GM04504 (cell line): Measurements from ENCODE around the gene IFIH1.

Source experiments
- DNase-seq: peaks from one replicate; pipeline ENCODE4 v3.0.0-alpha.2; 2012; ENCODE audit warnings: low read depth

IFIH1 gene

GRCh38 chr2:162318328-162319180 lies at the start of gene IFIH1:
TSS of gene IFIH1 (minus strand) at chr2:162318684. CDS start at chr2:162318307, 377 bp downstream.
- DNase-seq: peak; percentile 73

GRCh38 chr2:162365392-162365791 lies 46.9 kb upstream of the IFIH1 start:
- DNase-seq: no peak

- DNase-seq: no peak
Observed at GRCh38 chr2:162344617-162344950, 26.1 kb upstream of the IFIH1 start.

GRCh38 chr2:162343824-162344616 lies 25.5 kb upstream of the IFIH1 start, which contains the start of gene GCA:
TSS of gene GCA (plus strand) at chr2:162344132. CDS start at chr2:162344249, 117 bp downstream.
- peak; percentile 54 for DNase-seq

DNA sequence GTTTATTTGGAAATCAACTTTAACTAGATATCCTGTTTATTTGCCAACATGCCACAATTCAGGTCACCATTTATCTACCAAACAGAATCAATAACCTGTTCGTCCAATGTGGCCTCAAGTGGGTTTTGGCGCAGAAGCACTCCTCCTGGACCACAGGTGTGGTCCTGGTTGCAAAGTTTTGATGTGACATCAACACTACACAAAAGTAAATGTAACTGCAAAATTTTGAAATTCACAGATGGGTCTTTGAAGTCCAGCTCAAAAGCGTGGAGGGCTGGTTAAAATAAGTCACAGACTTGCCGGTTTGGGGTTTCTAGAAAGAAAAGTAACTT lies 25.0 kb upstream of the IFIH1 start:
- DNase-seq: no peak

- DNase-seq: no peak
Observed at GRCh38 chr2:162342841-162343240, 24.4 kb upstream of the IFIH1 start.

- DNase-seq: no peak
Observed at GRCh38 chr2:162342321-162342720, 23.8 kb upstream of the IFIH1 start.

GRCh38 chr2:162340822-162341221 lies 22.3 kb upstream of the IFIH1 start:
- DNase-seq: no peak

DNA sequence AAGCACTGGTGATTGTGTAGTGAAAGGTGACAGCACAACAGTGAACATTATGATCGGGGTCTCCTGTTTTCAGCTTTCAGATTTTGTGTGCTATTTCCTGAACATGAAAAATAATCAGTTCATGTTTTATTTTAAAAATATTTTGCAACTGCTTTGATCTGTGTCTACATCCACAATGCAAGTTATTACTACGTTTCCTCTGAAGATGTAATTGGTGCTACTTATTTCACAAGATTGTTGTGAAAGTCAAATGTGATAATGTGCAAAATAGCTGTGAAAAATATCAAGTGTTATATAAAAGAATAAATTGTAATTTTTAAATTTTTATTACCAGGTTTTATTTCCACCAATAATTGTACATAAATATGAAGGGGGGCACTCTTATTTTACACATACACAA lies 19.4 kb upstream of the IFIH1 start:
- DNase-seq: no peak

- no peak for DNase-seq
Observed at GRCh38 chr2:162333968-162334367, 15.5 kb upstream of the IFIH1 start.

DNA sequence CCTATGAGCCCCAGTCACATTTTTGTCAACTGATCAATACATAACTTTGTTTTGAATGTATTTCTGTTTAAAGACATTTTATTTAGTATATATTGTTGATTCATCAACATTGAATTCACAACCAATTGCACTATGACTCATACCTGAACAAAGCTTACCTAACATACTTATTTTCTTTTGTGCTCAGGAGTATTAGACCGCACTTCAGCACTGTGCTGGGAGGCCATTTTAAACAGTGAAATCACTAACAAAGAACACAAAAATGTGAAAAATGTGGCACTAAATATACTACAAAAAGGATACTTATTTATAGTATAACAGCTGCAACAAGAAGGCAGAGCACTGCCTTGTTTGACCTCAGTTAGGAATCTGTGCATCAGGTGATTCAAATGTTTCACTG lies 12.4 kb upstream of the IFIH1 start:
- DNase-seq: no peak

- no peak for DNase-seq
Observed at GRCh38 chr2:162328424-162329157, 10.1 kb upstream of the IFIH1 start.

- no peak for DNase-seq
Observed at GRCh38 chr2:162327806-162328205, 9.3 kb upstream of the IFIH1 start.

GRCh38 chr2:162327134-162327769 lies 8.8 kb upstream of the IFIH1 start:
- DNase-seq: no peak

DNA sequence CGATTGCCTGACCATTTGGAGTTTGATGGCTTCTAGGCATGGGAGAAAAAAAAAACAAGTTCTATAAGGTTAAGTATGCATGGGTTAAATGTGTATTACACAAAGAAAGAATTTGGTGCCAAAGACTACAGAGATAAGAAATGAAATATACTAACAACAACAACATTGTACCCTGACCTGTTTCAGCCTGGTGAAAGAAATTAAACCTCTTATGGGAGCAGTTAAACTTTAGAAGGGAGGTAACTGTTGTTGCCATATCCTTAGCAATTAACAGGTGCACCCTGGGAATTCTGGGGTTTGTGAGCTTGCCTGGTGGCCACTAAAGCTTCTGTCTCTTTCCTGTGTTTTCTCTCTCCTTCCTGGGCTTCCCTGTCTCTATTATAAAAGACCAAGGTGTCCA lies 6.5 kb upstream of the IFIH1 start:
- no peak for DNase-seq

GRCh38 chr2:162320864-162321517 lies 2.5 kb upstream of the IFIH1 start:
- no peak for DNase-seq

DNA sequence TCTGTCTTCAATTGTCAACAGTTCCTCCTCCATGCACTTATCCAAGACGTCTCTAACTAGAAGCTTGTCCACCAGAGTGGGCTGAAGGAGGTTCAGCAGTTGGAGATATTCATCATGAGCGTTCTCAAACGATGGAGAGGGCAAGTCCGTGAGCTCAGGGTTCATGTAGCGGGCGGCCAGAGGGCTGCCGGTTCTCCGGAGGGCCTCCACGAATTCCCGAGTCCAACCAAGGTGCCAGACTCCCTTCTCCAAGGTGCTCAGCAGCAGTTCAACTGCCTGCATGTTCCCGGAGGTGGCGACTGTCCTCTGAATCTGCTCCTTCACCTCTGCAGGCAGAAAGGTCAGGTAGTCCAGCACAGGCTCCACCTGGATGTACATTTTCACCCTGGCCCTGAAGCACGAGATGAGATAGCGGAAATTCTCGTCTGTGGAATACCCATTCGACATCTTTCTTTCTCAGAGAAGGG lies 590 bp downstream of the IFIH1 start:
- DNase-seq: no peak

DNA sequence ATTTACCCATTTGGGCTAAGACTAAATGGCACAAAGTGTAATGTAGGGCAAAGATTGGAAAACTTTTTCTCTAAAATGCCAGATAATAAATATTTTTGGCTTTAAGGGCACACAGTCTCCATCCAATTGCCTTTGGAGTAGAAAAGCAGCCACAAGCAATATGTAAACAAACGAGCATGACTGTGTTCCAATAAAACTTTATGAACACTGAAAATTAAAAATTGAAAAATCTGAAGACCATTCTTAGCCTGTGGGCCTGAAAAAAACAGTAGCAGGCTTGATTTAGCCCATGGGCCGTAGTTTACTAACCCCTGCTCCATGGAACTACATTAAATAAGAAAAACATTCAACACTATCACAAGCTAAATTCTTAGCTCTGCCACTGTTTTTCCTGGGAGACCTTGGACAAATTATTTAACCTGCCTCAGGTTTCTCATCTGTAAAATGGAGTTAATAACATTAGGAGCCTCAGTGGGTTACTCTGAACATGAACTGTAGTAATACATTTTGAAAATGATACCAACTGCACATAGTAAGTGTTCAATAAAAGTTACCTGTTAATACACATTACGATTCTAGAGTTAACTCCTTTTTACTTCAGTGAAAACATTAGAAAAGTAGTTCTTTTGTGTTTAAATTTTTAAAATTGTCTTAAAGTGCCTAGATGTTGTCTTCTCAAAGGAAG lies 1.3 kb downstream of the IFIH1 start:
- DNase-seq: no peak

DNA sequence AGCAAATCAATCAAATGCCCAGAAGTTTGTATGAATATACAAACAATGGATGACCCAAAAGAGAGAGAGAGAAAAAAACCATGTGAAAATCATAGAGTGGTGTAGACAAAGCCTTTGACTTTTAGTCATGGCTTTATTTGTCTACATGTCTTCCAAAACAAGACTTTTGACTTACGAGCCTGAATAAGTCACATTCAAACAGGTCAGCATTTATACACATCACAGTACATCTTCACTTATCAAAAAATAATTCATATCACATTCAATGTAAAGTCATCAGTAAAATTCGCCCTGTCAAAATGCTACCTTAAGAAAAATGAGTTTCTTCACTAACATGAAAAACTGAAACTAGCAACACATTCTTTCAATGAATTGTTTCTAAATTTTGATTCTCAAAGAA lies 1.9 kb downstream of the IFIH1 start:
- no peak for DNase-seq

GRCh38 chr2:162315938-162316337 lies 2.5 kb downstream of the IFIH1 start:
- no peak for DNase-seq

- DNase-seq: no peak
Observed at GRCh38 chr2:162312853-162313252, 5.6 kb downstream of the IFIH1 start.
